GM18511 (cell line): ENCODE data around the gene XRN1.
"Not testable (repeated sequence)": the region's sequence is repeated elsewhere in the genome, so short reads cannot be mapped to it uniquely, and the experiment has no call there.

Experiments used
- ATAC-seq: cut with Tn5 transposase; IDR thresholded peaks from one replicate; pipeline ENCODE4 v1.9.1; 2021; ENCODE audit warnings: mild to moderate bottlenecking, moderate library complexity; ENCODE audit not compliant: unreplicated experiment

XRN1 gene

DNA sequence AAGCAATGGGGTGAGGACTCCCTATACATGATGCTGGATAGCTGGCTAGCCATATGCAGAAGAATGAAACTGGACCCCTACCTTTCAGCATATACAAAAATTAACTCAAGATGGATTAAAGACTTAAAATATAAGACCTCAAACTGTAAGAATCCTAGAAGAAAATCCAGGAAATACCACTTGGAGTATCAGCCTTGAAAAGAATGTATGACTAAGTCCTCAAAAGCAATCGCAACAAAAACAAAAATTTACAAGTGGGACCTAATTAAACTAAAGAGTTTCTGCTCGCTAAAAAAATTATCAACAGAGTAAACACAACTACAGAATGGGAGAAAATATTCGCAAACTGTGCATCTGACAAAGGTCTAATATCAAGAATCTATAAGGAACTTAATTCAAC lies 94.3 kb downstream of the XRN1 start:
- no peak for ATAC-seq

DNA sequence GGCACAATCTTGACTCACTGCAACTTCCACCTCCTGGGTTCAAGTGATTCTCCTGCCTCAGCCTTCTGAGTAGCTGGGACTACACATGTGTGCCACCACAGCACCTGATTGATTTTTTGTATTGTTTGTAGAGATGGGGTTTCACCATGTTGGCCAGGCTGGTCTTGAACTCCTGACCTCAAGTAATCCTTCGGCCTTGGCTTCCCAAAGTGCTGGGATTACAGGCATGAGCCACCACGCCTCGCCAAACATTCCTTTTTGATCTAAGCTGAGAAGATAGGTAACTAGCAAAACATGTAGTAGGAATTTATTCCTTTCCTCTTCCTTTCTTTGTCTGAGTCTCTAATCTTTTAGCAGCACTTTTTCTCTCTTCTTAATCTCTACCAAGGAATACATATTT lies 95.1 kb downstream of the XRN1 start:
- ATAC-seq, result not testable (repeated sequence)

DNA sequence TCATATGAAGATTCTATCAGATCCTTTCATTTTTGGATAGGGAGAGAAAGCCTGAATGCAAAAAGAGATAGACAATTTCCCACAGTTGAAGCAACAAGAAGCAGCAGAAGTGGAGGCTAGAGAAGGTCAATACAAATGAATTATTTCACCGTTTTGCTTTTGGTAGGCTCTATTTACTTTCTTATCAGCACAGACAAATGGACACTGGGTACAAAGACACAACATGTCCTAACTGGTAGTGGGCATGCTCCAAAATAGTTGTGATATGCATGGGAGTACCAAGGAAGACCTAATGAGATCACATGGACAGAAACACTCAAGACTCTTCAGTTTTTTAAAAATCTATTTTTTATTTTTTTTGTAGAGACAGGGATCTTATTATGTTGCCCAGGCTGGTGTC lies 99.4 kb downstream of the XRN1 start:
- ATAC-seq, result no peak

DNA sequence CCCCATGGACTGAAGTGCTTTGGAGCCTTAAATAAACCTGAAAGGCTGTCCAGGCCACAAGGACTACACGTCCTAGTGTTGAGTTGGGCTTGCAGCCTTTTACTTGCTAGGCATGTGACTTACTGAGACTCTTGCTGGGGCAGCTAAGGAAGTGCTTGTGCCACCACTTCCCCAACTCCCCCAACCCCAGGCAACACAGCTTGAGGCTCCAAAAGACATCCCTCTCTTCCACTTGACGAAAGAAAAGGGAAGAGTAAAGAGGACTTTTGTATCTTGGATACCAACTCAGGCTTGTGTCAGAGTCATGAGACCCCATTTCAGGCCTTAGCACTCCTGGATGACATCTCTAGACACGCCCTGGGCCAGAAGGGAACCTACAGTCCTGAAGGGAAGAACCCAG lies 109.8 kb downstream of the XRN1 start:
- no peak for ATAC-seq

DNA sequence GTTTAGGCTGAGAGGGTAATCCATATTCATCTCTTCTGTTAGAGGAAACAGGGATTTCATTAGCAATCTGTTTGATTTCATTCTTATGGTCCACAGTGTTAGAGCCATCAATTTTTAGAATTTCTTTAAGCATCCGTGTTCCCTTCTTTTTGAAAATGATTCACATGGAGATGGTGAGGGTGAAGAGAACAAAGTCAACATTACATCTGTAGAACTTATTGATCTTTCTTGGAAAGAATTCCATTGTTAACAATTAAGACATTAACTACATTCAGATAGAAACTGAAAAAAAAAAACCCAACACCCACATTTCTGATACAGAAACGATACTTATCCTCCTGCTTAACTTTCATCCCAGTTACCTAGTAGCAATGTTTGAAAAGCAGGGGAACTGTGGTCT lies 115.4 kb downstream of the XRN1 start:
- ATAC-seq, result no peak

DNA sequence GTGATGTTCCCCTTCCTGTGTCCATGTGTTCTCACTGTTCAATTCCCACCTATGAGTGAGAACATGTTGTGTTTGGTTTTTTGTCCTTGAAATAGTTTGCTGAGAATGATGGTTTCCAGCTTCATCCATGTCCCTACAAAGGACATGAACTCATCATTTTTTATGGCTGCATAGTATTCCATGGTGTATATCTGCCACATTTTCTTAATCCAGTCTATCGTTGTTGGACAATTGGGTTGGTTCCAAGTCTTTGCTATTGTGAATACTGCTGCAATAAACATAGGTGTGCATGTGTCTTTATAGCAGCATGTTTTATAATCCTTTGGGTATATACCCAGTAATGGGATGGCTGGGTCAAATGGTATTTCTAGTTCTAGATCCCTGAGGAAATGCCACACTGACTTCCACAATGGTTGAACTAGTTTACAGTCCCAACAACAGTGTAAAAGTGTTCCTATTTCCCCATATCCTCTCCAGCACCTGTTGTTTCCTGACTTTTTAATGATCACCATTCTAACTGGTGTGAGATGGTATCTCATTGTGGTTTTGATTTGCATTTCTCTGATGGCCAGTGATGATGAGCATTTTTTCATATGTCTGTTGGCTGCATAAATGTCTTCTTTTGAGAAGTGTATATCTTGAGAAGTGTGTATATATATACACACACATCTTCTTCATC lies 123.4 kb downstream of the XRN1 start:
- ATAC-seq, result not testable (repeated sequence)

DNA sequence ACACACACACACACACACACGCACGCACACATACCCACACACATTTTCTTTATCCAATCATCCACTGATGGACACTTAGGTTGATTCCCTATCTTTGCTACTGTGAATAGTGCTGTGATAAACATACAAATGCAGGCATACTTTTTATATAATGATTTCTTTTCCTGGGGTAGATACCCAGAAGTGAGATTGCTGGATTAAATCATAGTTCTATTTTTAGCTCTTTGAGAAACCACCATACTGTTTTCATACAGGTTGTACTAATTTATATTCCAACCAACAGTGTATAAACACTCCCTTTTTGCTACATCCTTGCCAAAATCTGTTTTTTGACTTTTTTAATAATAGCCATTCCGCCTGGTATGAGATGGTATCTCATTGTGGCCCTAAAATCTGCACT lies 127.9 kb downstream of the XRN1 start:
- no peak for ATAC-seq

DNA sequence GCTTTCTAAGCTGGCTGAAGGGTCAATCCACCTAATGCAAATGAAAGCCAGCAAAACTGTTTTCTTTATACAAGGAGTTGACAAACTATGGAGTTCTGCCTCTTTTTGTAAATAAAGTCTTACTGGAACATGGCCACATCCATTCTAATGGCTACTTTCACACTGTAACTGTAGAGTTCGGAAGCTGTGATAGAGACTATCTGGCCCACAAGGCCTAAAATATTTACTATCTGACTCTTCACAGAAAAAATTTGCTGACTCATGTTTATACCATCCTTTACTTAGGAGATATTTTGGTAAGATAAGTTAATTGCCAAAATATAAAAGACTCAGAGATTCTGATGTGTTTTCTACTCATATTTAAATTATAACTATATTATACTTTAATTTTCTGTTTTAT lies 128.7 kb downstream of the XRN1 start:
- no peak for ATAC-seq

DNA sequence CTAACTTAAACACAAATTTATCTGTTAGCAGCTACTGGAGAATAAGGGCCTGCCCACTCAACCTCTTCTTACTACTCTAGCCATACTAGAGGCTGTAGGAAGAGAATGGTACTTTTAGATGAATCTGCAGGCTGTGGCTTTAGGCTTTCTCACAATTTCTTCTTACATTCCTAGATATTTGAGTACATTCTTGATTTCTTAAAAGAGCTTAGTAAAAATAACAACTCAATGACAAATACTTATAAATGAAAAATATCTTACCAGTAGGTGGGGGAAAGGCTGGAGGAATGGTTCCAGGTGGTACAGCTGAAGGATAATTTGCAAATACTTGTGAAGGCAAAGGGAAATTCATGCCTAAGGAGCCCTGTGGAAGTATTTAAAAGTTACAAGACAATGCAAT lies 129.5 kb downstream of the XRN1 start:
- no peak for ATAC-seq

DNA sequence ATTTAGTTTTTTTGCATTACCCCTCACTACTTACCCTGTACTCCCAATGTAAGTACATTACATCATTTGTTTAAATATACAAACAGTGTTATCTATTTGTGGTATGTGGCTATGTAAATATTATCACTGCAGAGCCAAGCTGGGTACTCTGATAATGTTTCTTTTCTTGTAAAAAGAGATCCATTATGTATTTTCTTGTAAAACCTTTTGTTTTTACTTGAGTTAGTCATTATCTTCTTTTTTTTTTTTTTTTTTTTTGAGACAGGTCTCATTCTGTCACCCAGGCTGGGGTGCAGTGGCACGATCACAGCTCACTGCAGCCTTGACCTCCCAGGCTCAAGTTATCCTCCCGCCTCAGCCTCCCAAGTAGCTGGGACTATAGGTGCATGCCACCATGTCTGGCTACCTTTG lies 131.9 kb downstream of the XRN1 start:
- ATAC-seq, result not testable (repeated sequence)

DNA sequence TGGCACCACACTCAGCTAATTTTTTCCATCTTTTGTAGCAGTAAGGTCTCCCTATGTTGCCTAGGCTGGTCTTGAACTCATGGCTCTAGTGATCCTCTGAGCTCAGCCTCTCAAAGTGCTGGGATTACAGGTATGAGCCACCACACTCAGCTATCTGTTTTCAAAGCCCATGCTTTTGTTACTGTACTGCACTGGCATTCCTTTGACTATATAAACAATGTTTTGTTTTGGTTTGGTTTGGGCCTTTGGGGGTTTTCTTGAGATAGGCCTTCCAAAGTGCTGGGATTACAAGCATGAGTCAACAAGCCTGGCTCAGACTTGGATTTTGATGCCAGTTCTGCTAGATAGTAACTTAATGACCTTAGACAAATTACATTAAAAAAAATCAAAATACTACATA lies 132.8 kb downstream of the XRN1 start:
- no peak for ATAC-seq

DNA sequence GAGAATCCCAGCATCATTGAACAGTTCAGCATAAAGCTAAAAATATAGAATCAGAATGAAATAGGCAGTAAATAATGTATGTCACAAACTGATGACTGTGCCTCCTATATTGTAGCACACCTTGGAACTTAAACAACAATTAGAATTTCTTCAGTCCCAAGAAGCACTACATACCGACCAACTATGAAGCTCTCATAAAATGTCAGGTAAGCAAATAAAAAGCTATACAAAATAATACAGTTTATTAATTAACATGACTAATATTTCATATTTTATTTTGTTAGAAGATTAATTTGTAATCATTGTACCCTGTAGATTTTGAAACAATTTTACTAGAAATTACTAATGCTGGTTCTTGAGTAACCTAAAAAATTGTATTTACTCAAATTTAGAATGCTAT lies 137.4 kb downstream of the XRN1 start:
- ATAC-seq, result no peak

DNA sequence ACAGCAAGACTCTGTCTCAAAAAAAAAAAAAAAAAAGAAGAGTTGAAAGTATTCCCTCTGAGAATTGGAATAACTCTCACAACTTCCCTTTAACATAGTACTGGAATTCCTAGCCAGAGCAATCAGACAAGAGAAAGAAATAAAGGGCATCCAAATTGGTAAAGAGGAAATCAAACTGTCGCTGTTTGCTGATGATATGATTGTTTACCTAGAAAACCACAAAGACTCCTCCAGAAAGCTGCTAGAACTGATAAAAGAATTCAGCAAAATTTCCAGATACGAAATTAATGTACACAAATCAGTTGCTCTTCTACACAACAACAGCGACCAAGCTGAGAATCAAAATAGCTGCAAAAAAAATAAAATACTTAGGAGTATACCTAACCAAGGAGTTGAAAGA lies 145.0 kb downstream of the XRN1 start:
- ATAC-seq, result not testable (repeated sequence)

DNA sequence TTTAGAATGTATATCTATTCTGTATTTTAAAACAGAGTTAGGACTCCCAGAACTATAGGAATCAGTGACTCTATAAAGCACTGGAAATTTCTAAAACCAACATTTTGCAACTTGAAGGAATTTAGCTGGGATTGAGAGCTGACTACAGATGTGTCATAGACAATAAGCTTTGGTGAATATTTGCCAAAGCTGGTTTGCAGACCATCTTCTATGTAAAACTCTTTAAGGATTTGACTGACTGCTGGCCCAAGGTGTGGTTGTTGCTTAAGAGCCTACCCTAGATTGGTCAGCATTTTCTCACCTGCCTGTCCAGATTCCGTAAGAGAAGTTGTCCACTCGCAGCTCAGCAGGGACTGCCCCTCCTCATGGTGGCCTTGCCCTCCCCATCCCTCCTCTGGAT lies 149.2 kb downstream of the XRN1 start:
- ATAC-seq, result no peak

DNA sequence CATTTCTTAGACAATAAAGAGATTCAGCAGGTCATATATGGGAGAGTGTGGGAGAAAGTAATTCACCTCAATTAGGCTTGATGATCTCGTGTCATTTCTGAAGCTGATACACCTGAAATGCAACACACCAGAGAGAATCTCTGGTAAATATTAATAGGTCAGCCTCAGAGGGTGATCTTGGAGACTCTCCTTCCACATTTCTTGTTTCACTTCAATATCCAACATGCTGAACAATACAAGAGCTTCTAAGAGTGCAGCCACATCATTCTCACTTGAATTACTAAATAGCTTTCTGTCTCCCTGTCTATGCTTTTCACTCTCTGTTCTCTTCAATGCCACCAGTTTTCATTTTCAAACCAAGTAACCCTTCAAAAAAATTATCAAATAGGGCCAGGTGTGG lies 151.3 kb downstream of the XRN1 start:
- ATAC-seq, result peak; percentile 71

DNA sequence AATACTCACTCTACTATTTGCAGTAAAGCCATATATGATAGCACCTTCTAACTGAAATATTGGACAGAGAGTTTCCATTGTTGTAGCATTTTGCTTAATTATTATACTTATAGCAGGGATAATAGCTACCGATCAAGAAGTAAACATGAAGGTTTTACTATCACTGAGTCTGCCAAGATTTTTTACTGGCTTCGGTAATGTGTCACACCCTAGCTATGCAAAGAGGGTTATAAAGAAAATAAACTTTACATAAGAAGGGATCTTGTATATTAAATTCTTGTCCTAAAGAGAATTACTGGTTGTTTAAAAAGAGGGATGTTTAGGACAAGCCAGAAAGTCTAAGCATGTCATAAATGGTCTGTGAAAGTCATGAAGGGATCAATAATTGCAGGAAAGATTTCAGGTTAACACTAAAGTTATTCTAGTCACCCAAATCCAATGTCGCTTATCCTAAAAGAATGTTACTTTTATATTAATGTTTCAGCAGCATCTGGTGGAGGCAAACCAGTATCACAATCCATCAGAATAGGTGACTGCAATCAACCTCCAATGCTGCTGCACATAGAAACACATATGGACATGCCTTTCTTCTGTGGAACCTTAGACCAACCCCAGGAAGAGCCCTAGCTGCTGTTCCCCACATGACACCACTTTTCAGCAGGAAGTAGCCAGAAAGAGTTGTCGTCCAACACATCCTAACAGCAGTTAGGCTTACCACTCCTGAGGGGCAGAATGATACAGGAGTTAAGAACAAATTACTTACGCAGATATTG lies 159.8 kb downstream of the XRN1 start:
- ATAC-seq, result no peak

DNA sequence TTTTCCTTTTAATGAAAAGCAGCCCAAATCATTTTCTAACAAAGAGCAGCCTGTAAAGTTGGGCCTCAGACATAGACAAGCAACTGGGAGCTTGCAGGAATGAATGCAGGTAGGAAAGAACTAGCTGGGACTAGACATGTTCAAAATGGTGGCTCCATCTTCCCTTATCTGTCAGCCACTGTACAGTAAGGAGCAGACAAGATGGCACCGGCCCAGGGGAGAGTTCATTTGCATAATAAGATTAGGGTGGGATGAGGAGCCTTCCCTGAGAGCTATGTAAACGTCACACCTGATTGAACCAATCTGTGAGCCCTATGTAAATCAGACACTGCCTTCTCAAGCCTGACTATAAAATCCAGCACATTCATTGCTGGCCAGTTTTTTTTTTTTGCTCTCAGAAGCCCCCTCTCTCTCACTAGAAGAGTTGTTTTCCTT lies 162.7 kb downstream of the XRN1 start:
- no peak for ATAC-seq

DNA sequence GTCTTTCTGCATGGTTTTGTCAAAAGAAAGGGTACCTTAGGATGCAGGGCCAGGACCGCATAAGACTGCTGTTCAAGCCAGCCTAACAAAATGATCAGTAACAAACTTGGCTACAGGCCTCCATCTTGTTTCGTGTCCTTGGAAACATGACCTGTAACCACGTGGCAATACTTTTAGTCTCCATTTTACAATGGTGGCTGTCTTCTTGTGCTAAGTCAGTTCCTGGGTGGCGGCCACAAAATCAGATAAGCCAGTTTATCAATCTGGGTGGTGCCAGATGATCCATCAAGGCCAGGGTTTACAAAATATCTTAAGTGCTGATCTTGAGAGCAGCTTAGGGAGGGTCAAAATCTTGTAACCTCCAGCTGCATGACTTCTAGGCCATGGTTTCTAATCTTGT lies 165.3 kb downstream of the XRN1 start:
- no peak for ATAC-seq

DNA sequence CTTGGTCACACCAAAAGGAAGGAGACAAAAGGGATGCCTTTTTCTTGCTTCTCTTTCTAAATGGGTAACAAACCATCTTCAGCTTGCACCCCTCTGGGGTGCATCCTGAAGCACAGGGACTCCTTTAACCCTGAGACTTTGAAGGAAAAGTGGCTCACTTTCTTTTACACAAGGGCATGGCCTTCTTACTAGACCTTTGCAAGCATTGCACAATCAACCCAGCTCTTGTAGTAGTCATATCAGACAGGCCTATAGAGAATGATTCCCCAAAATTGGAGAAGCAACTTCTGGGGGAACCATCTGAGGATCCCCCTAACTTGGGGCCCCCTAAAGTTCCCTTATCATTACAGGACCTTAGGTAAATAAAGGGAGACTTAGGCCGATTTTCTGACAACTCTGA lies 166.4 kb downstream of the XRN1 start:
- no peak for ATAC-seq

DNA sequence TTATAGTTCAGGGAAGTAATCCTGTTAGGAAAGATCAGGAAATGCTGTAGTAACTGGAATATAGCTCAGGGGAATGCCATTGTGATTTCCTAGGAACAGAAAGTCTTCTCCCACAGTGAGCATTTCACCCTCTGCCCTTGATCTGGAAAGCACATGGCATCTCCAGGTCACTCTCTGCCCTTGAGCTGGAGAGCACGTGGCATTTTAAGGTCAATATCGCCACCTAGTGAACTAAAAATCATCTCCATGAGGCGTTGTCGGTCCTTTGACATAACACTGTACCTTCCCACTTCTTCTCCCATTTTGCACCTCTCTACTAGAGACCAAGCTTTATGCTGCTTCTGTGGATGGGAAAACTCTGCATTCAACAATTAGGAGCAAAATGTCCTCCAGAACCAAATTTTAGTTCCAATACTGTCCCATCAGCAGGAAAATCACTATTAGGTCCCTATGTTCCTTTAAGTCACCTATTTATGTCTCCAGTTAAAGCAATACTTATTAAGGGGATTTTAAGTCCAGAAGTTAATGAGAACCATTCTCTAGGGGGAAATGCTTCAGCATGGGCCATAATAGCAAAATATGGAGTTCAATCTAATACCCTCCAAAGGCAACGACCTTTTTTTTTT lies 167.8 kb downstream of the XRN1 start:
- peak; percentile 89 for ATAC-seq

DNA sequence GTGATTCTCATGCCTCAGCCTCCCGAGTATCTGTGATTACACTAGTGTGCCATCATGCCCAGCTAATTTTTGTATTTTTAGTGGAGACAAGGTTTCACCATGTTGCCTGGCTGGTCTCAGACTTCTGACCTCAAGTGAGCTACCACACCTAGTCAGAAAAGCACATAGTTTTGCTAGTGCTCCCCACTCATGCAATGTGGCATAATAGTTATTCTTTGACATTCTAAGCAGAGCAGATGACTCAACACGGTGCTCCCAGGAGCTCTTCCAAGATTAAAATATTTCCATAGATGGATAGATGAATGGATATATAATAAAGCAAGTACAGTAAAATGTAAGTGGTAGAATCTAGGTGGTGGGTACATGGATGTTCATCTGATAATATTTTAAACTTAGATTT lies 169.4 kb downstream of the XRN1 start:
- ATAC-seq, result no peak

DNA sequence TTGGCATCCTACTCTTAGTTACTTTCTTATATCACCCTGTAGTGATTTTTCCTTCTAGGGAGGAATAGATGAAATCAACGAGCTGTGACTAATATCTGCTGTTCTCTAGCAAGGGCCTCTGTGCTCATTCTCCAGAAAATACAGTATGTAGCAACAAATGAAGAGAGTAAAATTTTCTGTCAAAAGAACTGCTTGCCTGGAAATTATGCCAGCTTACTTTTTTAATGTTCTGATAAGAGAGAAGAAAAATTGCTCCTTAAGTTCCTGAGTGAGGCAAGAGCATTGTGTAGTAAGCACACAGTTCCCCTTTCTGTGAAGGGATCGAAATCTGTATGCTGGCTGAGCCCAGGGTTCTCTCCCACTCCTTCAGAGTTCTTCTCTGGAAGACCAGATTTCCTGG lies 171.1 kb downstream of the XRN1 start:
- no peak for ATAC-seq
